ENCODE results near the gene PSG11. TPM values are rescaled to one million over a fixed set of nuclear protein-coding genes. Genes with fewer than 3 reads are reported as not detected.

PSG11 gene
- polyA plus RNA-seq, 1 of the 3 experiments (the other 2 are of a cell fraction): 0.08 TPM

DNA sequence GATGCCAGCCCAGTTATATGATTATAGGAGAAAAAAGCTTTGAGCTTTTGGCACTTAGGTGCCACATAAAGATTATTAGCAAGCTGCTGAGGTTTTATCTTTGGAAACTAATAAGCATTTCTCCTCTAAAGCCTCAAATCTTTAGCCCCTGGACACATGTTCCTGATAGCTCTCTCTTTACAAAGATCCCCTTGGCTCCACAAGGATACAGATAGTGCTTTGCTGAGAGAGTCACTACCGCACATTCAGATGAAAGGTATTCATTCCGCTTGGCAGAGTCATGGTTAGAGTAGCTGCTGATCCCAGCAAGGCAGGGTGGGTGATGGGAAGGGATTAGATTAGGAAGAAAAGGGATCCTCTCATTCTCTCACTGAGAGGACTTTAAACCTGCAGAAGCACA lies 61.1 kb downstream of the PSG11 start:
- Histone ChIP-seq H3K4me2 (peak overlapping the region; percentile 35), H3K9me3 (no peaks in the 10 kb centered on the region), H3K27ac (ENCODE audit: low read depth in 2 of 2, low read length in 1 of 2) (peak overlapping the region in 1 of 2 experiments; percentile 93; a peak in 3 of 4 replicates), H3K9ac (peak overlapping the region; percentile 66), H3K36me3 (replicated peaks in 1 of 2; ENCODE audit: control insufficient read depth in 1 of 2, insufficient read depth in 2 of 2, low read length in 1 of 2) (no peaks in the 10 kb centered on the region), H3K9me2 (no peaks in the 10 kb centered on the region), H3K4me3 (ENCODE audit: low read depth in 2 of 2, low read length in 1 of 2) (0 out of 4 replicates have a peak overlapping the region, but pooled peaks of 1 of the 2 experiments have one; percentile 10), H2AFZ (ENCODE audit: low read depth) (peak overlapping the region; percentile 46; the same call in 1 of the 2 replicates), H3K4me1 (ENCODE audit: control insufficient read depth in 1 of 2, insufficient read depth in 2 of 2, low read depth in 1 of 2, low read length in 1 of 2) (peaks cover 0 to 18% of the 10 kb centered on the region in 2 experiments; a peak in 1 of 4 replicates), H4K20me1 (ENCODE audit: insufficient read depth) (no peaks in the 10 kb centered on the region), H3F3A (replicated peaks; ENCODE audit: insufficient read depth) (peaks cover 35% of the 10 kb centered on the region), H3K27me3 (ENCODE audit: insufficient read depth) (no peaks in the 10 kb centered on the region), H3K79me2 (ENCODE audit: insufficient read depth) (no peaks in the 10 kb centered on the region)
- POLR2A ChIA-PET: no interaction called here
- TF ChIP-seq TEAD4 (IDR thresholded peaks at IDR 0.05; ENCODE audit: borderline replicate concordance, insufficient read depth) (peak; percentile 30; the same call in 1 of the 2 replicates), EP300 (IDR thresholded peaks at IDR 0.05; ENCODE audit: borderline replicate concordance in 1 of 2, low read depth in 1 of 2, low read length in 1 of 2) (peak in 1 of 2 experiments; percentile 77; a peak in 2 of 4 replicates), MEF2A (IDR thresholded peaks at IDR 0.05; ENCODE audit: borderline replicate concordance, low read depth) (no peak), TCF12 (IDR thresholded peaks at IDR 0.05) (peak; percentile 75), GABPA (IDR thresholded peaks at IDR 0.05; ENCODE audit: low read depth) (no peak), SMC3 (IDR thresholded peaks at IDR 0.05; ENCODE audit: low read depth, low read length) (no peak), NFIC (IDR thresholded peaks at IDR 0.05; ENCODE audit: borderline replicate concordance) (peak; percentile 77), RXRA (IDR thresholded peaks at IDR 0.05; ENCODE audit: borderline replicate concordance, low read depth) (peak; percentile 20; the same call in 1 of the 2 replicates), ELF1 (IDR thresholded peaks at IDR 0.05) (no peak; the same call in 1 of the 2 replicates), POLR2AphosphoS5 (IDR thresholded peaks at IDR 0.05; ENCODE audit: low read depth, low read length) (peak; percentile 45; the same call in 1 of the 2 replicates), RCOR1 (IDR thresholded peaks at IDR 0.05; ENCODE audit: low read length) (no peak), FOXM1 (IDR thresholded peaks at IDR 0.05; ENCODE audit: low read depth) (no peak), SIN3A (IDR thresholded peaks at IDR 0.05; ENCODE audit: borderline replicate concordance, low read depth, low read length) (no peak), RAD21 (IDR thresholded peaks at IDR 0.05; ENCODE audit: low read length) (no peak), JUND (IDR thresholded peaks at IDR 0.05) (peak; percentile 92), GATA2 (CRISPR knock-in tag; IDR thresholded peaks at IDR 0.05) (no peak), FOSL2 (IDR thresholded peaks at IDR 0.05; ENCODE audit: borderline replicate concordance, low read depth) (peak; percentile 94), RFX5 (IDR thresholded peaks at IDR 0.05; ENCODE audit: low read length) (no peak), NRF1 (IDR thresholded peaks at IDR 0.05; ENCODE audit: low read depth, low read length) (no peak)
- TF ChIP-seq, protein P1, sequence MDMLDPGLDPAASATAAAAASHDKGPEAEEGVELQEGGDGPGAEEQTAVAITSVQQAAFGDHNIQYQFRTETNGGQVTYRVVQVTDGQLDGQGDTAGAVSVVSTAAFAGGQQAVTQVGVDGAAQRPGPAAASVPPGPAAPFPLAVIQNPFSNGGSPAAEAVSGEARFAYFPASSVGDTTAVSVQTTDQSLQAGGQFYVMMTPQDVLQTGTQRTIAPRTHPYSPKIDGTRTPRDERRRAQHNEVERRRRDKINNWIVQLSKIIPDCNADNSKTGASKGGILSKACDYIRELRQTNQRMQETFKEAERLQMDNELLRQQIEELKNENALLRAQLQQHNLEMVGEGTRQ (IDR thresholded peaks at IDR 0.05; ENCODE audit: borderline replicate concordance, low read depth, low read length): no peak
- TF ChIP-seq, protein P2, sequence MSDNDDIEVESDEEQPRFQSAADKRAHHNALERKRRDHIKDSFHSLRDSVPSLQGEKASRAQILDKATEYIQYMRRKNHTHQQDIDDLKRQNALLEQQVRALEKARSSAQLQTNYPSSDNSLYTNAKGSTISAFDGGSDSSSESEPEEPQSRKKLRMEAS (IDR thresholded peaks at IDR 0.05; ENCODE audit: low read depth): peak; percentile 88
- TF ChIP-seq, protein P3, sequence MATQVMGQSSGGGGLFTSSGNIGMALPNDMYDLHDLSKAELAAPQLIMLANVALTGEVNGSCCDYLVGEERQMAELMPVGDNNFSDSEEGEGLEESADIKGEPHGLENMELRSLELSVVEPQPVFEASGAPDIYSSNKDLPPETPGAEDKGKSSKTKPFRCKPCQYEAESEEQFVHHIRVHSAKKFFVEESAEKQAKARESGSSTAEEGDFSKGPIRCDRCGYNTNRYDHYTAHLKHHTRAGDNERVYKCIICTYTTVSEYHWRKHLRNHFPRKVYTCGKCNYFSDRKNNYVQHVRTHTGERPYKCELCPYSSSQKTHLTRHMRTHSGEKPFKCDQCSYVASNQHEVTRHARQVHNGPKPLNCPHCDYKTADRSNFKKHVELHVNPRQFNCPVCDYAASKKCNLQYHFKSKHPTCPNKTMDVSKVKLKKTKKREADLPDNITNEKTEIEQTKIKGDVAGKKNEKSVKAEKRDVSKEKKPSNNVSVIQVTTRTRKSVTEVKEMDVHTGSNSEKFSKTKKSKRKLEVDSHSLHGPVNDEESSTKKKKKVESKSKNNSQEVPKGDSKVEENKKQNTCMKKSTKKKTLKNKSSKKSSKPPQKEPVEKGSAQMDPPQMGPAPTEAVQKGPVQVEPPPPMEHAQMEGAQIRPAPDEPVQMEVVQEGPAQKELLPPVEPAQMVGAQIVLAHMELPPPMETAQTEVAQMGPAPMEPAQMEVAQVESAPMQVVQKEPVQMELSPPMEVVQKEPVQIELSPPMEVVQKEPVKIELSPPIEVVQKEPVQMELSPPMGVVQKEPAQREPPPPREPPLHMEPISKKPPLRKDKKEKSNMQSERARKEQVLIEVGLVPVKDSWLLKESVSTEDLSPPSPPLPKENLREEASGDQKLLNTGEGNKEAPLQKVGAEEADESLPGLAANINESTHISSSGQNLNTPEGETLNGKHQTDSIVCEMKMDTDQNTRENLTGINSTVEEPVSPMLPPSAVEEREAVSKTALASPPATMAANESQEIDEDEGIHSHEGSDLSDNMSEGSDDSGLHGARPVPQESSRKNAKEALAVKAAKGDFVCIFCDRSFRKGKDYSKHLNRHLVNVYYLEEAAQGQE (IDR thresholded peaks at IDR 0.05; ENCODE audit: low read depth, low read length): no peak
- TF ChIP-seq, protein P4, sequence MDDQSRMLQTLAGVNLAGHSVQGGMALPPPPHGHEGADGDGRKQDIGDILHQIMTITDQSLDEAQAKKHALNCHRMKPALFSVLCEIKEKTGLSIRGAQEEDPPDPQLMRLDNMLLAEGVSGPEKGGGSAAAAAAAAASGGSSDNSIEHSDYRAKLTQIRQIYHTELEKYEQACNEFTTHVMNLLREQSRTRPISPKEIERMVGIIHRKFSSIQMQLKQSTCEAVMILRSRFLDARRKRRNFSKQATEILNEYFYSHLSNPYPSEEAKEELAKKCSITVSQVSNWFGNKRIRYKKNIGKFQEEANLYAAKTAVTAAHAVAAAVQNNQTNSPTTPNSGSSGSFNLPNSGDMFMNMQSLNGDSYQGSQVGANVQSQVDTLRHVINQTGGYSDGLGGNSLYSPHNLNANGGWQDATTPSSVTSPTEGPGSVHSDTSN (IDR thresholded peaks at IDR 0.05): peak; percentile 58
- TF ChIP-seq, protein P5, sequence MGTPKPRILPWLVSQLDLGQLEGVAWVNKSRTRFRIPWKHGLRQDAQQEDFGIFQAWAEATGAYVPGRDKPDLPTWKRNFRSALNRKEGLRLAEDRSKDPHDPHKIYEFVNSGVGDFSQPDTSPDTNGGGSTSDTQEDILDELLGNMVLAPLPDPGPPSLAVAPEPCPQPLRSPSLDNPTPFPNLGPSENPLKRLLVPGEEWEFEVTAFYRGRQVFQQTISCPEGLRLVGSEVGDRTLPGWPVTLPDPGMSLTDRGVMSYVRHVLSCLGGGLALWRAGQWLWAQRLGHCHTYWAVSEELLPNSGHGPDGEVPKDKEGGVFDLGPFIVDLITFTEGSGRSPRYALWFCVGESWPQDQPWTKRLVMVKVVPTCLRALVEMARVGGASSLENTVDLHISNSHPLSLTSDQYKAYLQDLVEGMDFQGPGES (IDR thresholded peaks at IDR 0.05; ENCODE audit: low read depth, low read length): no peak
- TF ChIP-seq, protein P6, sequence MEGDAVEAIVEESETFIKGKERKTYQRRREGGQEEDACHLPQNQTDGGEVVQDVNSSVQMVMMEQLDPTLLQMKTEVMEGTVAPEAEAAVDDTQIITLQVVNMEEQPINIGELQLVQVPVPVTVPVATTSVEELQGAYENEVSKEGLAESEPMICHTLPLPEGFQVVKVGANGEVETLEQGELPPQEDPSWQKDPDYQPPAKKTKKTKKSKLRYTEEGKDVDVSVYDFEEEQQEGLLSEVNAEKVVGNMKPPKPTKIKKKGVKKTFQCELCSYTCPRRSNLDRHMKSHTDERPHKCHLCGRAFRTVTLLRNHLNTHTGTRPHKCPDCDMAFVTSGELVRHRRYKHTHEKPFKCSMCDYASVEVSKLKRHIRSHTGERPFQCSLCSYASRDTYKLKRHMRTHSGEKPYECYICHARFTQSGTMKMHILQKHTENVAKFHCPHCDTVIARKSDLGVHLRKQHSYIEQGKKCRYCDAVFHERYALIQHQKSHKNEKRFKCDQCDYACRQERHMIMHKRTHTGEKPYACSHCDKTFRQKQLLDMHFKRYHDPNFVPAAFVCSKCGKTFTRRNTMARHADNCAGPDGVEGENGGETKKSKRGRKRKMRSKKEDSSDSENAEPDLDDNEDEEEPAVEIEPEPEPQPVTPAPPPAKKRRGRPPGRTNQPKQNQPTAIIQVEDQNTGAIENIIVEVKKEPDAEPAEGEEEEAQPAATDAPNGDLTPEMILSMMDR (IDR thresholded peaks at IDR 0.05): no peak
- peak; percentile 0 for DNase-seq
- WGBS (ENCODE audit: low lambda C conversion rate): 6% methylated on average over 2 of the region's 2 CpGs
- CTCF ChIA-PET: no interaction called here
